K562 (cell line): ENCODE measurements around the gene CSMD2. TPM values are rescaled to one million over a fixed set of nuclear protein-coding genes. Genes with fewer than 3 reads are reported as not detected.

Source experiments
- ATAC-seq: fragments of 200-7000 bp; cut with Tn5 transposase; 3 replicates; pipeline ENCODE4 v1.9.1; 2020; ENCODE audit warnings: moderate library complexity
- BruUV-seq: library from RNA; stranded (reverse); fragments of 400-500 nt; replicated peaks from 2 replicates; lab custom pipeline; 2021; lab: Mats Ljungman, UMichigan
- CTCF ChIA-PET: fragments of 300-600 bp; formaldehyde crosslinking; extraction: SDS; loops from one replicate; lab custom pipeline; 2021; ENCODE audit warnings: low intra/inter-chr PET ratio; lab: Yijun Ruan, JAX
- POLR2A ChIA-PET: fragments of 300-600, 350-650 bp; sonication (Branson Sonifier 250); formaldehyde crosslinking; extraction: SDS; loops from one replicate; lab custom pipeline; 2021; ENCODE audit warnings: antibody characterized with exemption, inconsistent platforms; lab: Yijun Ruan, JAX
- DNase-seq, 4 experiments: peaks; one replicate each; pipeline versions ENCODE4 v3.0.0 to v3.0.0-alpha.2; 2011 to 2018; ENCODE audit warnings: low spot score in 3 of 4, mixed read lengths in 3 of 4; ENCODE audit errors: extremely low read depth in 1 of 4
- FAIRE-seq: peaks from 2 replicates; lab custom pipeline; 2011; peaks lifted over from hg19 to GRCh38; lab: Jason Lieb, UNC
- H2AFZ ChIP-seq: 2 replicates; pipeline ENCODE4 v1.6.0; 2011; ENCODE audit warnings: low read depth, low read length, control low read depth, inconsistent platforms
- H3K27ac ChIP-seq: fragments of 200-600 bp; 3 replicates; pipeline ENCODE4 v1.8.0; 2011; ENCODE audit warnings: low read depth, mild to moderate bottlenecking, control low read depth, inconsistent platforms, low read length, moderate library complexity, mixed read lengths; ENCODE audit errors: extremely low read depth
- H3K27me3 ChIP-seq, 2 experiments: fragments of 300-600 bp in 1 of 2; 2 replicates in 1 of 2; 3 replicates in 1 of 2; pipeline versions ENCODE4 v1.6.0 to v1.8.0; 2011; ENCODE audit warnings: inconsistent platforms in 2 of 2, low read length in 2 of 2, mild to moderate bottlenecking in 1 of 2, mixed read lengths in 1 of 2, moderate library complexity in 1 of 2; ENCODE audit not compliant: control insufficient read depth in 2 of 2, insufficient read depth in 2 of 2
- H3K36me3 ChIP-seq: fragments of 300-600 bp; 3 replicates; pipeline ENCODE4 v1.8.0; 2011; ENCODE audit warnings: mild to moderate bottlenecking, low read length, inconsistent platforms; ENCODE audit not compliant: control insufficient read depth, insufficient read depth
- H3K4me1 ChIP-seq, 2 experiments: fragments of 200-600 bp in 1 of 2; replicated peaks in 1 of 2; 2 replicates in 1 of 2; 3 replicates in 1 of 2; pipeline versions ENCODE4 v1.5.1 to v1.8.0; 2011; ENCODE audit warnings: inconsistent platforms in 2 of 2, low read length in 2 of 2, mild to moderate bottlenecking in 1 of 2, mixed read lengths in 1 of 2, moderate library complexity in 1 of 2; ENCODE audit not compliant: control insufficient read depth in 2 of 2, insufficient read depth in 2 of 2
- H3K4me2 ChIP-seq: 2 replicates; pipeline ENCODE4 v1.6.1; 2011; ENCODE audit warnings: low read length, control low read depth, inconsistent platforms, mixed read lengths; ENCODE audit not compliant: insufficient read depth
- H3K4me3 ChIP-seq: fragments of 200-600 bp; sonication (generic), shearing (Covaris generic); 2 replicates; pipeline ENCODE4 v1.5.1; 2016; ENCODE audit warnings: control low read depth, inconsistent platforms
- H3K79me2 ChIP-seq: fragments of 200-600 bp; 3 replicates; pipeline ENCODE4 v1.8.0; 2011; ENCODE audit warnings: low read length, inconsistent platforms; ENCODE audit not compliant: control insufficient read depth, insufficient read depth
- H3K9ac ChIP-seq, 2 experiments: 2 replicates each; pipeline versions ENCODE4 v1.6.0 to v1.6.1; 2011; ENCODE audit warnings: low read depth in 2 of 2, low read length in 2 of 2, control low read depth in 1 of 2, inconsistent platforms in 1 of 2, mild to moderate bottlenecking in 1 of 2, mixed read lengths in 1 of 2; ENCODE audit not compliant: insufficient read depth in 1 of 2
- H3K9me1 ChIP-seq: one replicate; pipeline ENCODE4 v1.6.0; 2011; ENCODE audit warnings: inconsistent platforms, mild to moderate bottlenecking, low read length, moderate library complexity; ENCODE audit not compliant: control insufficient read depth, insufficient read depth
- H3K9me3 ChIP-seq: replicated peaks from 2 replicates; pipeline ENCODE4 v1.5.1; 2011; ENCODE audit warnings: low read depth, low read length, inconsistent platforms; ENCODE audit not compliant: control insufficient read depth, insufficient read depth
- H4K20me1 ChIP-seq: replicated peaks from 2 replicates; pipeline ENCODE4 v1.6.1; 2011; ENCODE audit warnings: low read length, inconsistent platforms, mixed read lengths; ENCODE audit not compliant: control insufficient read depth, insufficient read depth
- ARHGAP35 ChIP-seq: fragments of 450-650 bp; IDR thresholded peaks from 2 replicates; pipeline ENCODE4 v1.6.1; 2018; ENCODE audit not compliant: partially characterized antibody
- ETV5 ChIP-seq: sonication (generic); formaldehyde crosslinking; IDR thresholded peaks from 2 replicates; pipeline ENCODE4 v1.4.0; 2020; ENCODE audit warnings: low read depth, mild to moderate bottlenecking, missing genetic modification reagents
- EZH2 ChIP-seq: IDR thresholded peaks from 2 replicates; pipeline ENCODE4 v1.6.1; 2012; ENCODE audit warnings: low read depth, mild to moderate bottlenecking, inconsistent platforms, low read length, borderline replicate concordance
- HSF4 ChIP-seq: fragments of 250-450 bp; sonication (Bioruptor Pico); IDR thresholded peaks from 2 replicates; pipeline ENCODE4 v2.1.2; 2022; ENCODE audit warnings: mild to moderate bottlenecking, moderate library complexity, borderline replicate concordance
- KDM2B ChIP-seq: fragments of 250-450 bp; sonication (Bioruptor Pico); IDR thresholded peaks from 2 replicates; pipeline ENCODE4 v1.8.0; 2021; ENCODE audit warnings: mild to moderate bottlenecking, moderate library complexity
- MEIS2 ChIP-seq: fragments of 450-650 bp; IDR thresholded peaks from 2 replicates; pipeline ENCODE4 v1.6.1; 2014; ENCODE audit warnings: mild to moderate bottlenecking; ENCODE audit not compliant: partially characterized antibody
- MTA2 ChIP-seq: fragments of 450-650 bp; IDR thresholded peaks from 2 replicates; pipeline ENCODE4 v1.6.1; 2016; ENCODE audit warnings: low read depth
- RAD51 ChIP-seq: fragments of 450-650 bp; IDR thresholded peaks from 2 replicates; pipeline ENCODE4 v1.7.1; 2016; ENCODE audit warnings: low read depth, mild to moderate bottlenecking, borderline replicate concordance
- ZFP91 ChIP-seq: sonication (generic); formaldehyde crosslinking; IDR thresholded peaks from 2 replicates; pipeline ENCODE4 v1.8.0; 2022; ENCODE audit warnings: mild to moderate bottlenecking, missing genetic modification reagents
- ZNF41 ChIP-seq: fragments of 250-450 bp; sonication (Bioruptor Pico); conservative IDR thresholded peaks from 2 replicates; pipeline ENCODE4 v1.4.0; 2020; ENCODE audit warnings: mild to moderate bottlenecking
- ZNF449 ChIP-seq: fragments of 250-450 bp; sonication (Bioruptor Pico); IDR thresholded peaks from 2 replicates; pipeline ENCODE4 v1.8.0; 2022; ENCODE audit warnings: moderate library complexity, mild to moderate bottlenecking, inconsistent platforms
- WGBS: fragments of 100-300 bp; shearing (Covaris generic); methylation state at CpG from one replicate; pipeline ENCODE4 v1.1.6; 2016; ENCODE audit warnings: low coverage, mixed read lengths; ENCODE audit not compliant: insufficient coverage; ENCODE audit errors: missing lambda C conversion rate; 5-methylcytosine and 5-hydroxymethylcytosine counted together
- in situ Hi-C: fragments of 300-500 bp; cut with MboI; formaldehyde crosslinking; loops from 4 replicates; pipeline ENCODE4 v1.15.0; 2018; ENCODE audit warnings: inconsistent platforms, mixed read lengths
- intact Hi-C: fragments of 100-400 bp; cut with micrococcal nuclease; formaldehyde crosslinking; loops from 2 replicates; pipeline ENCODE4 v1.14.2; 2022
- polyA plus RNA-seq, 8 experiments: library from polyadenylated mRNA; depleted of rRNA in 4 of 8; stranded (reverse) in 5 of 8; unstranded in 3 of 8; fragments of >200 nt; fragmentation: Nextera tagmentation in 2 of 8; fragmentation: Illumina TruSeq in 1 of 8; extraction: Ambion mirVana in 2 of 8; extraction: Trizol in 1 of 8; gene quantifications; 2 replicates each; pipeline versions ENCODE4 v1.2.1 to v1.2.3, GENCODE V29; 2011 to 2014; ENCODE audit warnings: inconsistent platforms in 1 of 8, missing spikeins in 1 of 8
- total RNA-seq, 7 experiments: library from RNA; depleted of rRNA in 6 of 7; stranded (reverse); fragments of >200 nt in 6 of 7; fragmentation: Illumina TruSeq in 2 of 7; extraction: Trizol in 2 of 7; gene quantifications; 2 replicates each; pipeline versions ENCODE4 v1.2.1 to v1.2.3, GENCODE V29; 2011 to 2021; ENCODE audit warnings: low replicate concordance in 1 of 7

The CSMD2 gene
- total and polyA plus RNA-seq, 9 of the 15 experiments (the other 6 are each of a cell fraction or from before 2014, with no cell fraction given), result not detected

- Histone ChIP-seq H3K9me3 (no peaks in the 10 kb centered on the region), H3K4me3 (no peak overlapping the region), H3K4me2 (no peak overlapping the region), H4K20me1 (no peaks in the 10 kb centered on the region), H3K4me1 (no peaks in the 10 kb centered on the region), H3K9me1 (no peaks in the 10 kb centered on the region), H3K79me2 (no peaks in the 10 kb centered on the region), H3K27me3 (peaks cover 16 to 34% of the 10 kb centered on the region in 2 experiments; a peak in 4 of 5 replicates), H3K36me3 (no peaks in the 10 kb centered on the region), H3K9ac (no peak overlapping the region), H3K27ac (no peak overlapping the region), H2AFZ (no peak overlapping the region)
- DNase-seq (no peak), FAIRE-seq (no peak), ATAC-seq (no peak)
- 0% methylated on average over 7 of the region's 7 CpGs for WGBS
- POLR2A ChIA-PET, result no interaction called here
- intact Hi-C loops, result no loop called here
- in situ Hi-C loops, result no loop called here
- BruUV-seq, result no TSS peak
- TF ChIP-seq EZH2 (no peak), KDM2B (CRISPR knock-in tag) (no peak), ZNF449 (CRISPR knock-in tag) (no peak), HSF4 (no peak), ETV5 (CRISPR knock-in tag) (no peak), ZNF41 (CRISPR knock-in tag) (no peak), RAD51 (no peak), MEIS2 (no peak), ARHGAP35 (no peak), ZFP91 (CRISPR knock-in tag) (no peak), MTA2 (no peak)
- CTCF ChIA-PET, result no interaction called here
These were observed 589.6 kb downstream of the CSMD2 start for GRCh38 chr1:33575324-33575879.
